K562 (cell line): Measurements from ENCODE around the gene MYH7. TPM values are rescaled to one million over a fixed set of nuclear protein-coding genes. Genes with fewer than 3 reads are reported as not detected.
A peak's percentile ranks its signal among the peaks of the same experiment; 100 is the strongest.

Experiments
- ATAC-seq: fragments of 200-7000 bp; cut with Tn5 transposase; 3 replicates; pipeline ENCODE4 v1.9.1; 2020; ENCODE audit warnings: moderate library complexity
- BruUV-seq: library from RNA; stranded (reverse); fragments of 400-500 nt; replicated peaks from 2 replicates; lab custom pipeline; 2021; lab: Mats Ljungman, UMichigan
- CTCF ChIA-PET: fragments of 300-600 bp; formaldehyde crosslinking; extraction: SDS; loops from one replicate; lab custom pipeline; 2021; ENCODE audit warnings: low intra/inter-chr PET ratio; lab: Yijun Ruan, JAX
- POLR2A ChIA-PET: fragments of 300-600, 350-650 bp; sonication (Branson Sonifier 250); formaldehyde crosslinking; extraction: SDS; loops from one replicate; lab custom pipeline; 2021; ENCODE audit warnings: antibody characterized with exemption, inconsistent platforms; lab: Yijun Ruan, JAX
- DNase-seq, 4 experiments: peaks; one replicate each; pipeline versions ENCODE4 v3.0.0 to v3.0.0-alpha.2; 2011 to 2018; ENCODE audit warnings: low spot score in 3 of 4, mixed read lengths in 3 of 4; ENCODE audit errors: extremely low read depth in 1 of 4
- FAIRE-seq: peaks from 2 replicates; lab custom pipeline; 2011; peaks lifted over from hg19 to GRCh38; lab: Jason Lieb, UNC
- H2AFZ ChIP-seq: 2 replicates; pipeline ENCODE4 v1.6.0; 2011; ENCODE audit warnings: low read depth, low read length, control low read depth, inconsistent platforms
- H3K27ac ChIP-seq: fragments of 200-600 bp; 3 replicates; pipeline ENCODE4 v1.8.0; 2011; ENCODE audit warnings: low read depth, mild to moderate bottlenecking, control low read depth, inconsistent platforms, low read length, moderate library complexity, mixed read lengths; ENCODE audit errors: extremely low read depth
- H3K27me3 ChIP-seq, 2 experiments: fragments of 300-600 bp in 1 of 2; 2 replicates in 1 of 2; 3 replicates in 1 of 2; pipeline versions ENCODE4 v1.6.0 to v1.8.0; 2011; ENCODE audit warnings: inconsistent platforms in 2 of 2, low read length in 2 of 2, mild to moderate bottlenecking in 1 of 2, mixed read lengths in 1 of 2, moderate library complexity in 1 of 2; ENCODE audit not compliant: control insufficient read depth in 2 of 2, insufficient read depth in 2 of 2
- H3K36me3 ChIP-seq: fragments of 300-600 bp; 3 replicates; pipeline ENCODE4 v1.8.0; 2011; ENCODE audit warnings: mild to moderate bottlenecking, low read length, inconsistent platforms; ENCODE audit not compliant: control insufficient read depth, insufficient read depth
- H3K4me1 ChIP-seq, 2 experiments: fragments of 200-600 bp in 1 of 2; replicated peaks in 1 of 2; 2 replicates in 1 of 2; 3 replicates in 1 of 2; pipeline versions ENCODE4 v1.5.1 to v1.8.0; 2011; ENCODE audit warnings: inconsistent platforms in 2 of 2, low read length in 2 of 2, mild to moderate bottlenecking in 1 of 2, mixed read lengths in 1 of 2, moderate library complexity in 1 of 2; ENCODE audit not compliant: control insufficient read depth in 2 of 2, insufficient read depth in 2 of 2
- H3K4me2 ChIP-seq: 2 replicates; pipeline ENCODE4 v1.6.1; 2011; ENCODE audit warnings: low read length, control low read depth, inconsistent platforms, mixed read lengths; ENCODE audit not compliant: insufficient read depth
- H3K4me3 ChIP-seq: fragments of 200-600 bp; sonication (generic), shearing (Covaris generic); 2 replicates; pipeline ENCODE4 v1.5.1; 2016; ENCODE audit warnings: control low read depth, inconsistent platforms
- H3K79me2 ChIP-seq: fragments of 200-600 bp; 3 replicates; pipeline ENCODE4 v1.8.0; 2011; ENCODE audit warnings: low read length, inconsistent platforms; ENCODE audit not compliant: control insufficient read depth, insufficient read depth
- H3K9ac ChIP-seq, 2 experiments: 2 replicates each; pipeline versions ENCODE4 v1.6.0 to v1.6.1; 2011; ENCODE audit warnings: low read depth in 2 of 2, low read length in 2 of 2, control low read depth in 1 of 2, inconsistent platforms in 1 of 2, mild to moderate bottlenecking in 1 of 2, mixed read lengths in 1 of 2; ENCODE audit not compliant: insufficient read depth in 1 of 2
- H3K9me1 ChIP-seq: one replicate; pipeline ENCODE4 v1.6.0; 2011; ENCODE audit warnings: inconsistent platforms, mild to moderate bottlenecking, low read length, moderate library complexity; ENCODE audit not compliant: control insufficient read depth, insufficient read depth
- H3K9me3 ChIP-seq: replicated peaks from 2 replicates; pipeline ENCODE4 v1.5.1; 2011; ENCODE audit warnings: low read depth, low read length, inconsistent platforms; ENCODE audit not compliant: control insufficient read depth, insufficient read depth
- H4K20me1 ChIP-seq: replicated peaks from 2 replicates; pipeline ENCODE4 v1.6.1; 2011; ENCODE audit warnings: low read length, inconsistent platforms, mixed read lengths; ENCODE audit not compliant: control insufficient read depth, insufficient read depth
- CHD1 ChIP-seq: fragments of 200-600 bp; sonication (generic); IDR thresholded peaks from one replicate; pipeline ENCODE4 v1.6.1; 2012; ENCODE audit warnings: mild to moderate bottlenecking, moderate library complexity, low read length, inconsistent platforms
- MCM2 ChIP-seq: fragments of 450-650 bp; IDR thresholded peaks from 2 replicates; pipeline ENCODE4 v1.6.1; 2017; ENCODE audit warnings: low read depth, mild to moderate bottlenecking
- MTA3 ChIP-seq: fragments of 450-650 bp; formaldehyde crosslinking; IDR thresholded peaks from 2 replicates; pipeline ENCODE4 v1.6.1; 2017; ENCODE audit warnings: mild to moderate bottlenecking, borderline replicate concordance
- POLR2G ChIP-seq: fragments of 200-400 bp; formaldehyde crosslinking; IDR thresholded peaks from 2 replicates; pipeline ENCODE4 v1.6.1; 2017; ENCODE audit warnings: low read depth, mild to moderate bottlenecking, antibody characterized with exemption, low read length, moderate library complexity
- PTBP1 ChIP-seq: fragments of 200-400 bp; formaldehyde crosslinking; IDR thresholded peaks from 2 replicates; pipeline ENCODE4 v1.6.1; 2017; ENCODE audit warnings: low read depth, low read length
- SMARCA5 ChIP-seq: fragments of 450-650 bp; IDR thresholded peaks from 2 replicates; pipeline ENCODE4 v1.6.1; 2016
- THAP12 ChIP-seq: fragments of 250-450 bp; sonication (Bioruptor Pico); IDR thresholded peaks from 2 replicates; pipeline ENCODE4 v1.9.0; 2021; ENCODE audit warnings: mild to moderate bottlenecking, inconsistent platforms
- ZNF561 ChIP-seq: fragments of 450-650 bp; formaldehyde crosslinking; conservative IDR thresholded peaks from 2 replicates; pipeline ENCODE4 v1.4.0; 2020; ENCODE audit warnings: mild to moderate bottlenecking, moderate library complexity
- whole genome bisulfite sequencing: fragments of 100-300 bp; shearing (Covaris generic); methylation state at CpG from one replicate; pipeline ENCODE4 v1.1.6; 2016; ENCODE audit warnings: low coverage, mixed read lengths; ENCODE audit not compliant: insufficient coverage; ENCODE audit errors: missing lambda C conversion rate; 5-methylcytosine and 5-hydroxymethylcytosine counted together
- in situ Hi-C: fragments of 300-500 bp; cut with MboI; formaldehyde crosslinking; loops from 4 replicates; pipeline ENCODE4 v1.15.0; 2018; ENCODE audit warnings: inconsistent platforms, mixed read lengths
- intact Hi-C: fragments of 100-400 bp; cut with micrococcal nuclease; formaldehyde crosslinking; loops from 2 replicates; pipeline ENCODE4 v1.14.2; 2022
- polyA plus RNA-seq, 8 experiments: library from polyadenylated mRNA; depleted of rRNA in 4 of 8; stranded (reverse) in 5 of 8; unstranded in 3 of 8; fragments of >200 nt; fragmentation: Nextera tagmentation in 2 of 8; fragmentation: Illumina TruSeq in 1 of 8; extraction: Ambion mirVana in 2 of 8; extraction: Trizol in 1 of 8; gene quantifications; 2 replicates each; pipeline versions ENCODE4 v1.2.1 to v1.2.3, GENCODE V29; 2011 to 2014; ENCODE audit warnings: inconsistent platforms in 1 of 8, missing spikeins in 1 of 8
- total RNA-seq, 7 experiments: library from RNA; depleted of rRNA in 6 of 7; stranded (reverse); fragments of >200 nt in 6 of 7; fragmentation: Illumina TruSeq in 2 of 7; extraction: Trizol in 2 of 7; gene quantifications; 2 replicates each; pipeline versions ENCODE4 v1.2.1 to v1.2.3, GENCODE V29; 2011 to 2021; ENCODE audit warnings: low replicate concordance in 1 of 7

The MYH7 gene
- total and polyA plus RNA-seq, 9 of the 15 experiments (the other 6 are each of a cell fraction or from before 2014, with no cell fraction given): not detected

GRCh38 chr14:23443411-23443812 is 8.0 kb upstream of the MYH7 start:
- TF ChIP-seq MCM2: no peak
- no peak for TF ChIP-seq PTBP1
- no peak for TF ChIP-seq ZNF561
- TF ChIP-seq MTA3: no peak
- no peak for TF ChIP-seq CHD1
- TF ChIP-seq SMARCA5: no peak
- TF ChIP-seq, all 486 proteins: peak for 0
- peak overlapping the region; percentile 38 for H2AFZ ChIP-seq
- no peaks in the 10 kb centered on the region for H3K36me3 ChIP-seq
- 40% methylated on average over 10 of the region's 11 CpGs for WGBS
- H3K4me2 ChIP-seq: no peak overlapping the region
- no TSS peak for BruUV-seq
- H3K9ac ChIP-seq: no peak overlapping the region
- no peaks in the 10 kb centered on the region for H3K79me2 ChIP-seq
- ChIA-PET CTCF (no interaction called here), POLR2A (interaction anchor here (1.4 kb wide), 1 partner anchor 10 kb away, joined by 5 read pairs; no protein-coding TSS in a partner anchor)
- H3K4me1 ChIP-seq: peaks cover 11 to 24% of the 10 kb centered on the region in 2 experiments; a peak in 4 of 5 replicates
- no peaks in the 10 kb centered on the region for H3K9me3 ChIP-seq
- no peak overlapping the region for H3K4me3 ChIP-seq
- DNase-seq: no peak
- no peaks in the 10 kb centered on the region for H4K20me1 ChIP-seq
- H3K27me3 ChIP-seq: no peaks in the 10 kb centered on the region
- H3K27ac ChIP-seq: no peak overlapping the region
- no peaks in the 10 kb centered on the region for H3K9me1 ChIP-seq
- intact Hi-C loops (no loop called here), in situ Hi-C loops (no loop called here)
- ATAC-seq: no peak
- no peak for FAIRE-seq

- no peak overlapping the region for H3K4me3 ChIP-seq
- no peaks in the 10 kb centered on the region for H3K27me3 ChIP-seq
- H3K9ac ChIP-seq: no peak overlapping the region
- H3K4me1 ChIP-seq: peaks cover 16 to 29% of the 10 kb centered on the region in 2 experiments; a peak in 4 of 5 replicates
- ChIA-PET POLR2A (interaction anchor here (0.8 to 1.4 kb wide), 2 partner anchors 11 to 18 kb away, joined by 3 to 5 read pairs; no protein-coding TSS in a partner anchor), CTCF (no interaction called here)
- DNase-seq (no peak), FAIRE-seq (no peak), ATAC-seq (no peak)
- intact Hi-C loops: no loop called here
- H4K20me1 ChIP-seq: no peaks in the 10 kb centered on the region
- H3K27ac ChIP-seq: no peak overlapping the region
- WGBS: 60% methylated on average over 7 of the region's 9 CpGs
- H3K9me1 ChIP-seq: no peaks in the 10 kb centered on the region
- H3K79me2 ChIP-seq: no peaks in the 10 kb centered on the region
- H3K4me2 ChIP-seq: no peak overlapping the region
- BruUV-seq: no TSS peak
- H3K36me3 ChIP-seq: no peaks in the 10 kb centered on the region
- in situ Hi-C loops: no loop called here
- H3K9me3 ChIP-seq: no peaks in the 10 kb centered on the region
- 0 out of 2 replicates have a peak overlapping the region, but pooled peaks have one; percentile 32 for H2AFZ ChIP-seq
- TF ChIP-seq POLR2G (no peak), THAP12 (CRISPR knock-in tag) (no peak)
Observed at GRCh38 chr14:23442721-23443356, 7.4 kb upstream of the MYH7 start.
